GM19238 (cell line): Measurements from ENCODE around the gene FBRSL1.

Experiments
- DNase-seq: peaks from one replicate; pipeline ENCODE4 v3.0.0; 2011; ENCODE audit warnings: low spot score; ENCODE audit not compliant: insufficient read length

Gene FBRSL1

GRCh38 chr12:132510111-132510724 lies 20.3 kb downstream of the FBRSL1 start:
- no peak for DNase-seq

- no peak for DNase-seq
Observed at GRCh38 chr12:132510746-132511477, 21.0 kb downstream of the FBRSL1 start.

GRCh38 chr12:132511516-132512196 lies 21.7 kb downstream of the FBRSL1 start:
- DNase-seq, result no peak

GRCh38 chr12:132512197-132513069 lies 22.5 kb downstream of the FBRSL1 start:
- no peak for DNase-seq

- DNase-seq, result no peak
Observed at GRCh38 chr12:132513070-132513398, 23.1 kb downstream of the FBRSL1 start.

- DNase-seq, result no peak
Observed at GRCh38 chr12:132513458-132514135, 23.6 kb downstream of the FBRSL1 start.

- DNase-seq, result no peak
Observed at GRCh38 chr12:132514216-132514820, 24.4 kb downstream of the FBRSL1 start.

- no peak for DNase-seq
Observed at GRCh38 chr12:132514838-132515237, 24.9 kb downstream of the FBRSL1 start.

GRCh38 chr12:132516095-132517012 lies 26.4 kb downstream of the FBRSL1 start:
- no peak for DNase-seq

- no peak for DNase-seq
Observed at GRCh38 chr12:132517013-132517739, 27.2 kb downstream of the FBRSL1 start.

- no peak for DNase-seq
Observed at GRCh38 chr12:132517740-132518100, 27.8 kb downstream of the FBRSL1 start.

- DNase-seq, result no peak
Observed at GRCh38 chr12:132518354-132518992, 28.5 kb downstream of the FBRSL1 start.

GRCh38 chr12:132520421-132521199 lies 30.7 kb downstream of the FBRSL1 start:
- no peak for DNase-seq

- DNase-seq, result no peak
Observed at GRCh38 chr12:132521200-132521580, 31.2 kb downstream of the FBRSL1 start.

- DNase-seq, result no peak
Observed at GRCh38 chr12:132521712-132522292, 31.9 kb downstream of the FBRSL1 start.

- DNase-seq, result no peak
Observed at GRCh38 chr12:132522592-132523380, 32.8 kb downstream of the FBRSL1 start.
